EL (cell line): Measurements from ENCODE around the gene DOCK1.

Experiments
- DNase-seq: peaks from one replicate; pipeline ENCODE4 v3.0.0-alpha.2; 2016

The DOCK1 gene

GRCh38 chr10:126955934-126956711 is 50.9 kb downstream of the DOCK1 start:
- no peak for DNase-seq

- no peak for DNase-seq
Measured at GRCh38 chr10:126956712-126957108, 51.5 kb downstream of the DOCK1 start.

GRCh38 chr10:126957111-126957510 is 51.9 kb downstream of the DOCK1 start:
- no peak for DNase-seq

- DNase-seq, result no peak
Measured at GRCh38 chr10:126959431-126959830, 54.2 kb downstream of the DOCK1 start.

GRCh38 chr10:126959906-126960685 is 54.9 kb downstream of the DOCK1 start:
- DNase-seq, result no peak

- no peak for DNase-seq
Measured at GRCh38 chr10:126963354-126963753, 58.1 kb downstream of the DOCK1 start.

- no peak for DNase-seq
Measured at GRCh38 chr10:126964190-126964589, 59.0 kb downstream of the DOCK1 start.

- DNase-seq, result no peak
Measured at GRCh38 chr10:126966938-126967337, 61.7 kb downstream of the DOCK1 start.

GRCh38 chr10:126969310-126969709 is 64.1 kb downstream of the DOCK1 start:
- peak; percentile 3 for DNase-seq

GRCh38 chr10:126972635-126973414 is 67.6 kb downstream of the DOCK1 start:
- peak; percentile 94 for DNase-seq

- DNase-seq, result no peak
Measured at GRCh38 chr10:126975221-126975620, 70.0 kb downstream of the DOCK1 start.

GRCh38 chr10:126977216-126977615 is 72.0 kb downstream of the DOCK1 start:
- no peak for DNase-seq

GRCh38 chr10:126979311-126979710 is 74.1 kb downstream of the DOCK1 start:
- peak; percentile 23 for DNase-seq

- no peak for DNase-seq
Measured at GRCh38 chr10:126993208-126993607, 88.0 kb downstream of the DOCK1 start.

- DNase-seq, result no peak
Measured at GRCh38 chr10:126997801-126998590, 92.8 kb downstream of the DOCK1 start.

GRCh38 chr10:127000598-127000997 is 95.4 kb downstream of the DOCK1 start:
- DNase-seq, result no peak

GRCh38 chr10:127003032-127003685 is 97.9 kb downstream of the DOCK1 start:
- no peak for DNase-seq

- DNase-seq, result no peak
Measured at GRCh38 chr10:127006453-127006852, 101.2 kb downstream of the DOCK1 start.

- no peak for DNase-seq
Measured at GRCh38 chr10:127009366-127009765, 104.1 kb downstream of the DOCK1 start.

GRCh38 chr10:127011174-127011573 is 105.9 kb downstream of the DOCK1 start:
- DNase-seq, result no peak

GRCh38 chr10:127012071-127012768 is 107.0 kb downstream of the DOCK1 start:
- no peak for DNase-seq
